ENCODE results near the gene GLB1L2.

The GLB1L2 gene

GRCh38 chr11:134399996-134400395, 68.2 kb downstream of the GLB1L2 start:
- H3K27ac ChIP-seq (ENCODE audit: low read depth, low read length) = no peak overlapping the region
- no peaks in the 10 kb centered on the region for H3K27me3 ChIP-seq (ENCODE audit: control insufficient read depth, insufficient read depth, low read length)
- no peak overlapping the region for H3K4me3 ChIP-seq (ENCODE audit: low read depth, low read length)
- no peaks in the 10 kb centered on the region; the same call in 1 of the 2 replicates for H3K36me3 ChIP-seq (ENCODE audit: control insufficient read depth, insufficient read depth, low read length)
- 0 out of 2 replicates have a peak, but pooled peaks cover 4% of the 10 kb centered on the region for H3K4me1 ChIP-seq (ENCODE audit: control insufficient read depth, insufficient read depth, low read length)
- H3K9ac ChIP-seq (ENCODE audit: low read depth, low read length) = no peak overlapping the region
- no peaks in the 10 kb centered on the region for H3K9me3 ChIP-seq (ENCODE audit: control insufficient read depth, insufficient read depth, low read length)

- Histone ChIP-seq H3K27me3 (ENCODE audit: control insufficient read depth, insufficient read depth, low read length) (no peaks in the 10 kb centered on the region), H3K4me1 (ENCODE audit: control insufficient read depth, insufficient read depth, low read length) (0 out of 2 replicates have a peak, but pooled peaks cover 4% of the 10 kb centered on the region), H3K9me3 (ENCODE audit: control insufficient read depth, insufficient read depth, low read length) (no peaks in the 10 kb centered on the region), H3K4me3 (ENCODE audit: low read depth, low read length) (no peak overlapping the region), H3K9ac (ENCODE audit: low read depth, low read length) (no peak overlapping the region), H3K36me3 (ENCODE audit: control insufficient read depth, insufficient read depth, low read length) (peaks cover 1% of the 10 kb centered on the region; the same call in 1 of the 2 replicates), H3K27ac (ENCODE audit: low read depth, low read length) (no peak overlapping the region)
These were observed 70.3 kb downstream of the GLB1L2 start for GRCh38 chr11:134401825-134402809.

GRCh38 chr11:134402910-134403309, 71.1 kb downstream of the GLB1L2 start:
- H3K4me3 ChIP-seq (ENCODE audit: low read depth, low read length) = no peak overlapping the region
- no peaks in the 10 kb centered on the region for H3K9me3 ChIP-seq (ENCODE audit: control insufficient read depth, insufficient read depth, low read length)
- no peak overlapping the region for H3K9ac ChIP-seq (ENCODE audit: low read depth, low read length)
- H3K36me3 ChIP-seq (ENCODE audit: control insufficient read depth, insufficient read depth, low read length) = peaks cover 4% of the 10 kb centered on the region; the same call in 1 of the 2 replicates
- H3K27me3 ChIP-seq (ENCODE audit: control insufficient read depth, insufficient read depth, low read length) = no peaks in the 10 kb centered on the region
- H3K4me1 ChIP-seq (ENCODE audit: control insufficient read depth, insufficient read depth, low read length) = 0 out of 2 replicates have a peak, but pooled peaks cover 4% of the 10 kb centered on the region
- no peak overlapping the region for H3K27ac ChIP-seq (ENCODE audit: low read depth, low read length)

- Histone ChIP-seq H3K4me3 (ENCODE audit: low read depth, low read length) (no peak overlapping the region), H3K36me3 (ENCODE audit: control insufficient read depth, insufficient read depth, low read length) (peaks cover 4% of the 10 kb centered on the region; the same call in 1 of the 2 replicates), H3K27me3 (ENCODE audit: control insufficient read depth, insufficient read depth, low read length) (no peaks in the 10 kb centered on the region), H3K9ac (ENCODE audit: low read depth, low read length) (no peak overlapping the region), H3K27ac (ENCODE audit: low read depth, low read length) (no peak overlapping the region), H3K9me3 (ENCODE audit: control insufficient read depth, insufficient read depth, low read length) (no peaks in the 10 kb centered on the region), H3K4me1 (ENCODE audit: control insufficient read depth, insufficient read depth, low read length) (0 out of 2 replicates have a peak, but pooled peaks cover 6% of the 10 kb centered on the region)
These were observed 73.0 kb downstream of the GLB1L2 start for GRCh38 chr11:134404575-134405341.

- no peak overlapping the region for H3K4me3 ChIP-seq (ENCODE audit: low read depth, low read length)
- H3K27me3 ChIP-seq (ENCODE audit: control insufficient read depth, insufficient read depth, low read length) = peaks cover 4% of the 10 kb centered on the region
- H3K9ac ChIP-seq (ENCODE audit: low read depth, low read length) = no peak overlapping the region
- no peak overlapping the region for H3K27ac ChIP-seq (ENCODE audit: low read depth, low read length)
- H3K4me1 ChIP-seq (ENCODE audit: control insufficient read depth, insufficient read depth, low read length) = peaks cover 13% of the 10 kb centered on the region
- peaks cover 4% of the 10 kb centered on the region; the same call in 1 of the 2 replicates for H3K36me3 ChIP-seq (ENCODE audit: control insufficient read depth, insufficient read depth, low read length)
- H3K9me3 ChIP-seq (ENCODE audit: control insufficient read depth, insufficient read depth, low read length) = no peaks in the 10 kb centered on the region
These were observed 73.6 kb downstream of the GLB1L2 start for GRCh38 chr11:134405436-134405835.

- H3K27me3 ChIP-seq (ENCODE audit: control insufficient read depth, insufficient read depth, low read length) = peaks cover 8% of the 10 kb centered on the region
- H3K4me3 ChIP-seq (ENCODE audit: low read depth, low read length) = no peak overlapping the region
These were observed 74.1 kb downstream of the GLB1L2 start for GRCh38 chr11:134405841-134406240.

DNA sequence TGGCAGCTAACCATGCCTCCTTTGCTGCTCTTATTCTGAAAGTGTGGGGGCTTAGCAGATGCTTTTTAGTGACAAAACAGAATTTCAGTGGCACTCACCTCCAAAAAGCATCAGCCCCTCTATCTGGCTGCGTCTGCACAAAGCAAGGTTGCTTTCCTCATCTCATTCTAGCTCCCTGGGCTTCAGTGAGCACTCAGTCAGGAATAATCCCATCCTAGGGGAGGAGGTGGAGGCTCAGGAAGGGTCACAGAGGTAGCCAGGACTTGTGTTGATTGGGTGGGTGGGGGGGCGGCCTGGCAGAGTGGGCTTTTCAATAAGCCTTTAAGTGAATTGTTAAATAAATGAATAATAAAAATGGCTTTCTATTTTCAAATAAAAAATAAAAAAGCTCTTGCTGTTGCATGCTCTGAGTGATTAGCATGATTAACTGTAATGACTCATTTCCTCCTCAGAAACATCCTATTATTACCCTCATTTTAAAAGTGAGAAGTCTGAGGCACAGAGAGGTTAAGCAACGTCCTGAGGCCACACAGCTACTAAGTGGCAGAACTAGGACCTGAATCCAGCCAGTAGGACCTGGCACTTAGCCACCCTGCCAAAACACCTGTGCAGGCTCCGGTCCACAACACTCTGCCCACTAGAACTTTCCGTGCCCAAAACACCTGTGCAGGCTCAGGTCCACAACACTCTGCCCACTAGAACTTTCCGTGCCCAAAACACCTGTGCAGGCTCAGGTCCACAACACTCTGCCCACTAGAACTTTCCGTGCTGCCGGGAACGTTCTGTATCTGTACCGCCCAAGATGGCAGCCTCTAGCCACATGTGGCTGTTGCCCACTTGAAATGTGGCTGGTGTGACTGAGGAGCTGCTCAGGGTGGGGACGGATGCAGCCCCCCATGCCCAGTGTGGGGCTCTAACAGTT, 74.7 kb downstream of the GLB1L2 start:
- Histone ChIP-seq H3K4me3 (ENCODE audit: low read depth, low read length) (no peak overlapping the region), H3K36me3 (ENCODE audit: control insufficient read depth, insufficient read depth, low read length) (peaks cover 4% of the 10 kb centered on the region; the same call in 1 of the 2 replicates), H3K4me1 (ENCODE audit: control insufficient read depth, insufficient read depth, low read length) (peaks cover 20% of the 10 kb centered on the region), H3K9me3 (ENCODE audit: control insufficient read depth, insufficient read depth, low read length) (no peaks in the 10 kb centered on the region), H3K9ac (ENCODE audit: low read depth, low read length) (no peak overlapping the region), H3K27ac (ENCODE audit: low read depth, low read length) (no peak overlapping the region), H3K27me3 (ENCODE audit: control insufficient read depth, insufficient read depth, low read length) (peaks cover 13% of the 10 kb centered on the region)

More at GRCh38 chr11:134405841-134406240, 74.1 kb downstream of the GLB1L2 start:
- peaks cover 4% of the 10 kb centered on the region; the same call in 1 of the 2 replicates for H3K36me3 ChIP-seq (ENCODE audit: control insufficient read depth, insufficient read depth, low read length)
- no peak overlapping the region for H3K27ac ChIP-seq (ENCODE audit: low read depth, low read length)
- no peaks in the 10 kb centered on the region for H3K9me3 ChIP-seq (ENCODE audit: control insufficient read depth, insufficient read depth, low read length)
- H3K4me1 ChIP-seq (ENCODE audit: control insufficient read depth, insufficient read depth, low read length) = peaks cover 17% of the 10 kb centered on the region
- no peak overlapping the region for H3K9ac ChIP-seq (ENCODE audit: low read depth, low read length)

GRCh38 chr11:134407321-134407828, 75.6 kb downstream of the GLB1L2 start:
- Histone ChIP-seq H3K9ac (ENCODE audit: low read depth, low read length) (no peak overlapping the region), H3K9me3 (ENCODE audit: control insufficient read depth, insufficient read depth, low read length) (no peaks in the 10 kb centered on the region), H3K36me3 (ENCODE audit: control insufficient read depth, insufficient read depth, low read length) (peaks cover 4% of the 10 kb centered on the region; the same call in 1 of the 2 replicates), H3K4me3 (ENCODE audit: low read depth, low read length) (no peak overlapping the region), H3K4me1 (ENCODE audit: control insufficient read depth, insufficient read depth, low read length) (peaks cover 16% of the 10 kb centered on the region), H3K27me3 (ENCODE audit: control insufficient read depth, insufficient read depth, low read length) (peaks cover 13% of the 10 kb centered on the region), H3K27ac (ENCODE audit: low read depth, low read length) (no peak overlapping the region)

- peaks cover 16% of the 10 kb centered on the region for H3K4me1 ChIP-seq (ENCODE audit: control insufficient read depth, insufficient read depth, low read length)
- H3K9ac ChIP-seq (ENCODE audit: low read depth, low read length) = no peak overlapping the region
- H3K4me3 ChIP-seq (ENCODE audit: low read depth, low read length) = no peak overlapping the region
- no peak overlapping the region for H3K27ac ChIP-seq (ENCODE audit: low read depth, low read length)
- peaks cover 17% of the 10 kb centered on the region for H3K27me3 ChIP-seq (ENCODE audit: control insufficient read depth, insufficient read depth, low read length)
- no peaks in the 10 kb centered on the region for H3K9me3 ChIP-seq (ENCODE audit: control insufficient read depth, insufficient read depth, low read length)
- peaks cover 4% of the 10 kb centered on the region; the same call in 1 of the 2 replicates for H3K36me3 ChIP-seq (ENCODE audit: control insufficient read depth, insufficient read depth, low read length)
These were observed 76.1 kb downstream of the GLB1L2 start for GRCh38 chr11:134407923-134408322.

Data from HUES48 (cell line).